Large intestine (tissue), 3 donors: ENCODE data around the gene YARS1. TPM values are rescaled to one million over a fixed set of nuclear protein-coding genes. Genes with fewer than 3 reads are reported as not detected.

Source experiments
- DNase-seq, 2 donors: peaks; one replicate each; pipeline versions ENCODE4 v3.0.0 to v3.0.0-alpha.2; 2013
- H3K27ac ChIP-seq: one replicate; pipeline ENCODE4 v1.5.1; 2013; ENCODE audit warnings: low read length
- H3K27me3 ChIP-seq: 2 replicates; pipeline ENCODE4 v1.6.1; 2013; ENCODE audit warnings: low read length; ENCODE audit not compliant: control insufficient read depth, insufficient read depth
- H3K36me3 ChIP-seq: 2 replicates; pipeline ENCODE4 v1.6.1; 2013; ENCODE audit warnings: low read length; ENCODE audit not compliant: control insufficient read depth, insufficient read depth
- H3K4me1 ChIP-seq: one replicate; pipeline ENCODE4 v1.6.1; 2013; ENCODE audit warnings: low read length; ENCODE audit not compliant: control insufficient read depth, insufficient read depth
- H3K4me3 ChIP-seq: one replicate; pipeline ENCODE4 v1.5.1; 2013; ENCODE audit warnings: low read length
- H3K9me3 ChIP-seq: one replicate; pipeline ENCODE4 v1.6.1; 2013; ENCODE audit warnings: mild to moderate bottlenecking, low read depth, low read length, moderate library complexity; ENCODE audit not compliant: control insufficient read depth
- WGBS: methylation state at CpG from one replicate; pipeline ENCODE4 v1.1.5; 2013; ENCODE audit warnings: low lambda C conversion rate; ENCODE audit not compliant: insufficient coverage; 5-methylcytosine and 5-hydroxymethylcytosine counted together
- polyA plus RNA-seq: library from polyadenylated mRNA; unstranded; fragments of 120-200 nt; gene quantifications from one replicate; pipeline ENCODE4 v1.2.1, GENCODE V29; 2013

YARS1 gene
- polyA plus RNA-seq, 1 donor = 59.9 TPM

DNA sequence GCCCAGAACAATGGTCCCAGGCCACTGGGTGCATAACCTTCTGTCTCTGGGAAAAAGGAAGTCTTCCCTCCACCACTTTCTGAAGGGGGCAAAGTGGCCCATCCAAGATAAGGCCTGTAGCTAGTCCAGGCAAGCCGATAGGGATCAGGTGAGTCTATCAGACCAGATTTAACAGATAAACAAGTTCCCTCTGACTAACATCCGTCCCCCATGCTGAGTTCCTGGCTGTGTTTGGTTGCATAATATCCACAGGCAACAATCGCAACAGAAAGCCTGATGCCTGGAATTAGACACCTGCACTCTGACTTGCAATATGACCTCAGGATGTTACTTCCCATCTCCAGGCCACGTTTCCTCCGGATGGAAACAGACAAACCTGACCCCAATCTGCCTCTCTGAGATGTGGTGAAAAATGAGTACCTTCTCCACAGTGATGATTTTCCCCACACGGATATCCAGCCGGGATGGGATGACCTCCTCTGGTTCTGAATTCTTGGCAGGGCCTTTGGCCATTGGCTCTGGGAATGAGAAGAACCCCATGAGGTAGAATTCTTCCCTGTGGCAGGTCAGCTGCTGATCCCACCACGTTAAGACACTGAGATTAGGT is 36.4 kb downstream of the YARS1 start:
- no peaks in the 10 kb centered on the region for H3K9me3 ChIP-seq
- DNase-seq = no peak
- H3K27me3 ChIP-seq = no peaks in the 10 kb centered on the region
- peaks cover 72% of the 10 kb centered on the region for H3K36me3 ChIP-seq
- no peaks in the 10 kb centered on the region for H3K4me1 ChIP-seq
- no CpG with 5 or more reads among the region's 8 CpGs for WGBS
- no peak overlapping the region for H3K27ac ChIP-seq
- no peak overlapping the region for H3K4me3 ChIP-seq

DNA sequence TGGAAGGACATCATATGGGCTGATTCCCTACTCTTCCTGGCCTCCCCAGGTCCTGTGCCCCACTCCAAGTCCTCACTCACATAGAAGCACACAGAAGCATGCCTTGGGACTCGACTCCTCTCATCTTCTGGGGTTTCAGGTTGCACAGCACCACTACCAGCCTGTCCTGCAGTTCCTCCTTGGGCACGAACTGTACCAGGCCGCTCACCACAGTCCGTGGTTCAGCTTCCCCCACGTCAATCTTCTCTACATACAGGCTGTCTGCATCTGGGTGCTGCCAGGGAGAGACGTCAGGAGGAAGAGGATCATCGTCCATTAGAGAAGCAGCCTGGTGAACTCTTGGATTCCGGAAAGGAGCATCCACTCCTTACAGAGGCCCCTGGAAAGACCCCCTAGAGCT is 37.2 kb downstream of the YARS1 start:
- H3K27ac ChIP-seq = no peak overlapping the region
- WGBS = no CpG with 5 or more reads among the region's 8 CpGs
- H3K4me1 ChIP-seq = no peaks in the 10 kb centered on the region
- no peaks in the 10 kb centered on the region for H3K27me3 ChIP-seq
- H3K9me3 ChIP-seq = no peaks in the 10 kb centered on the region
- no peak overlapping the region for H3K4me3 ChIP-seq
- H3K36me3 ChIP-seq = peaks cover 78% of the 10 kb centered on the region
- DNase-seq = no peak

DNA sequence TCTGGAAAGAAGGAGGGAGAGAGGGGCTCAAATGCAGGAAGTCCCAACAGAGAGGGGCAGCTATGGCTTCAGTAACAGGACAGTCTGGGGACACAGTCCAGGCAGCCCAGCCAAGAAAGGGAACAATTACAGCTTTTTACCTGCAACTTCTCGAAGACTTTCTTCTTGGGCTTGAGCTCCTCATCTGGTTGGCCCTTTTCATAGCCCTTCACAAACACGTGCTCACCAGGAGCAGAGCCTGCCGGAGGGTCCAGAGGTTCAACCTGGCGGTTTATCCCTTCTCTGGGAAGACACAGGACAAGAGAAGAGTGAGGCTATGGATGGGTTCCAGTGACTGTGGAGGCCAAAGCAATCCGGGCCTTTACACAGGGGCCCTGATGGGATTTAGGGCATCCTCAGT is 37.9 kb downstream of the YARS1 start:
- Histone ChIP-seq H3K27ac (no peak overlapping the region), H3K27me3 (no peaks in the 10 kb centered on the region), H3K36me3 (peaks cover 79% of the 10 kb centered on the region), H3K4me1 (no peaks in the 10 kb centered on the region), H3K4me3 (no peak overlapping the region), H3K9me3 (no peaks in the 10 kb centered on the region)
- no CpG with 5 or more reads among the region's 5 CpGs for WGBS
- DNase-seq = no peak

DNA sequence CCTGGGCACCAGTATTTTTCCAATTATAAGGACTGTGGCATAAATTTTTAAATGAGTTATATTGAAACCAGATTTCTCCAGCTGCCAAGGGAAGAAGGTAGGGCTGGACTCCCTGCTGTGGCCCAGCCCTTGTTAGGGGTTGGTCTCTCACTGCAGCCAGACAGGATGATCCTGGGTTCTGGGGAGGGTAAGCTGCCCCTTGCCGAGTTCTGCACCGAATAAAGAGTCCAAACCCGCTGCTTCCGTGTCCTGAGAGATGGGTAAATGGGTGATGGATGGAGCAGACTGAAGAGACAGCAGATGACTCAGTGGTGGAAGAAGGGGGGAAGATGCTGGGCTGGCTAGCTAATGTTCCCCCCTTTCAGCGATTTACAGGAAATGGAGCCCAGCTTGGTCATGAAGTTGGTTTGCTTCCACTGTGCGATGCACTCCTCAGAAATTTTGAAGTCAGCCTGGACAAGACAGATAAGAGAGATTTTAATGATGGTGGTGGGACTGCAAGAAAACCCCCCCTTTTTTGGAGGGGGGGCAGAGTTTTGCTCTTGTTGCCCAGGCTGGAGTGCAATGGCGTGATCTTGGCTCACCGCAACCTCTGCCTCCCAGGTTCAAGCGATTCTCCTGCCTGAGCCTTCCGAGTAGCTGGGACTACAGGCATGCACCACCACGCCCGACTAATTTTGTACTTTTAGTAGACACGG is 41.4 kb downstream of the YARS1 start:
- no peak for DNase-seq
- H3K4me1 ChIP-seq = no peaks in the 10 kb centered on the region
- H3K27me3 ChIP-seq = no peaks in the 10 kb centered on the region
- no peak overlapping the region for H3K27ac ChIP-seq
- no peak overlapping the region for H3K4me3 ChIP-seq
- H3K36me3 ChIP-seq = peaks cover 80% of the 10 kb centered on the region
- no CpG with 5 or more reads among the region's 13 CpGs for WGBS
- H3K9me3 ChIP-seq = no peaks in the 10 kb centered on the region

DNA sequence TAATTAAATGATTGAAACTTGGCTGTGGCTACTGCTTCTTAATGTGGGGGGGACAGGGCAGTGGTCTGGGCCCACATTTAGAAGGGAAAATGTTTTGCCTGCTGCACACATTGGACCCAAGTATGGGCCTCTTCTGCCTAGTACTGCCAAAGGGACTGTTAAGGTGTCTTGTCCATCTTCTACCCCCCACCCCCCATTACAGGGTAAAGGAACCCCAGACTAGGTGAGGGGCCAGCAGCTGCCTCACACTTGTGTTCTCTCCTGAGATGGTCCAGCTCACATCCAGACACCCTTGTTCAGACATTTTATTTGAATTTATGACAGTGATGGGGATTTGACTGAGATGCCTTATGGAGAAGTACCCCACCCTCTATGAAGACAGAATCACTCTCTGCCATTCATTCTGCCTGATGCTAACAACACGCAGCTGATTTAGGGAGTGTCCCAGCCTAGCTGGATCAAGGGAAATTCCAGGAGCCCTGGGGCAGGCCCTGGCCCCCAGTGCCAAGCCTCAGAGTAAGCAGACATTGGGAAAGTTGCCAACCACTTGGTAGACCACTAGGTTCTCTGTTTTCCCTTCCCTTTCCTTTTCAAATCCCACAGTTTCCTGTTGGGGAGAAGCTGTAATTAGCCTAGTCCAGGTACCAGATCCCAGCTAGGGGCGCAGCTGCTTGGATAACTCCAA is 42.1 kb downstream of the YARS1 start:
- Histone ChIP-seq H3K9me3 (no peaks in the 10 kb centered on the region), H3K36me3 (peaks cover 78% of the 10 kb centered on the region), H3K27me3 (no peaks in the 10 kb centered on the region), H3K27ac (no peak overlapping the region), H3K4me3 (no peak overlapping the region), H3K4me1 (no peaks in the 10 kb centered on the region)
- WGBS = no CpG with 5 or more reads among the region's 2 CpGs
- no peak for DNase-seq

DNA sequence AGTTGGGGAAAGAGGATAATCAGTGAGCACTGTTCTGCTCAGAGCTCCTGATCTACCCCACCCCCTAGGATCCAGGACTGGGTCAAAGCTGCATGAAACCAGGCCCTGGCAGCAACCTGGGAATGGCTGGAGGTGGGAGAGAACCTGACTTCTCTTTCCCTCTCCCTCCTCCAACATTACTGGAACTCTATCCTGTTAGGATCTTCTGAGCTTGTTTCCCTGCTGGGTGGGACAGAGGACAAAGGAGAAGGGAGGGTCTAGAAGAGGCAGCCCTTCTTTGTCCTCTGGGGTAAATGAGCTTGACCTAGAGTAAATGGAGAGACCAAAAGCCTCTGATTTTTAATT is 42.7 kb downstream of the YARS1 start:
- no peaks in the 10 kb centered on the region for H3K27me3 ChIP-seq
- H3K36me3 ChIP-seq = peaks cover 78% of the 10 kb centered on the region
- no peak overlapping the region for H3K4me3 ChIP-seq
- no peak overlapping the region for H3K27ac ChIP-seq
- DNase-seq = no peak
- H3K9me3 ChIP-seq = no peaks in the 10 kb centered on the region
- no peaks in the 10 kb centered on the region for H3K4me1 ChIP-seq

DNA sequence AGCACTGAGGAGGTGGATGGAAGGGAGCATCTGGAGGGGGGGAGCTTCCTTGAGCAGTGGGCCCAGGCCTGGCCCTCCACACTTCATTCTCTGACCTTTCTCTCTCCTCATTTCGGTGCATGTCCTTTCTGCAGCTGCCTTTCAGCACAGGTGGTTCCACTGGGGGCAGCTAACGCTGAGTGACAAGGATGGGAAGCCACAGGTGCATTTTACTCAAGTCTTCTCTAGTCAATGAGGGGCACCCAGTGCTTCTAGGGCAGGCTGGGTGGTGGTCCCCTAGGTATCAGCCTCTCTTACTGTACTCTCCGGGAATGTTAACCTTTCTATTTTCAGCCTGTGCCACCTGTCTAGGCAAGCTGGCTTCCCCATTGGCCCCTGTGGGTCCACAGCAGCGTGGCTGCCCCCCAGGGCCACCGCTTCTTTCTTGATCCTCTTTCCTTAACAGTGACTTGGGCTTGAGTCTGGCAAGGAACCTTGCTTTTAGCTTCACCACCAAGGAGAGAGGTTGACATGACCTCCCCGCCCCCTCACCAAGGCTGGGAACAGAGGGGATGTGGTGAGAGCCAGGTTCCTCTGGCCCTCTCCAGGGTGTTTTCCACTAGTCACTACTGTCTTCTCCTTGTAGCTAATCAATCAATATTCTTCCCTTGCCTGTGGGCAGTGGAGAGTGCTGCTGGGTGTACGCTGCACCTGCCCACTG is 43.2 kb downstream of the YARS1 start:
- H3K4me1 ChIP-seq = no peaks in the 10 kb centered on the region
- no peak overlapping the region for H3K27ac ChIP-seq
- H3K9me3 ChIP-seq = no peaks in the 10 kb centered on the region
- peaks cover 77% of the 10 kb centered on the region for H3K36me3 ChIP-seq
- DNase-seq = no peak
- no peaks in the 10 kb centered on the region for H3K27me3 ChIP-seq
- no CpG with 5 or more reads among the region's 7 CpGs for WGBS
- no peak overlapping the region for H3K4me3 ChIP-seq

DNA sequence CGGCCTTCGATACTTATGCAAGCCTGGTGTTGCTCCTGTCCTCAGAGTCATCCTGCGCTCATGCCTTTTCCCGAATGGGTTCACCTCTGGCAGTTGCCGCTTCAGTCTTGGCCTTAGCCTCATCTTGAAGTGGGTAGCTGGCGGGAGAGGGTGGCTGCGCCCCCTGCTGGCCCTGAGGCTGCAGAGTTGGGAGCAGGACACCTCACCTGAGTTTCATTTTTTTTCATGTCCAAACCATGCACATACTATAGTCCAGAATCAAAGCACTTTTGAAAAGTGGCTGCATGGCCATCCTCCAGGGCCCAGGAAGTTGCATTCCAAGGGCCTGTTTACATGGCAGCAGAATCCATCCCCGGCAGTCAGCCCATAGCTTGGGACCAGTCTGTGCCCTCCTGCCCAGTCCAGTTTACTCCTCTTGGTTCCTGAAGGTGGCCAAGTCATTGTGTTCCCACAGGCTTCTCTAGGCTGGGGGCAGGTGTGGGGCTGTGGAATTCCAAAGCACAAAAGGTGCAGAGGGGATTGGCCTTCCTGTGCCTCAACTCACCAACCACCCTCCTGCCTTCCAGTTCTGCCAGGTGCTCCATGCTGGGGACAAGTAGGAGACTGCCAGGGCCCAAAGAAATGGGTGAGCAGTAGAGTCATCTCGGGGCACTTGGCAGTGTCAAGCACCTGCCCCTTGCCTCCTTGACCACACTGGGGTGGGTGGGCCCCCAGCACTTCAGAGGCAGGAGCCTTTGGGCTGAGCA is 44.0 kb downstream of the YARS1 start:
- Histone ChIP-seq H3K27me3 (no peaks in the 10 kb centered on the region), H3K4me1 (no peaks in the 10 kb centered on the region), H3K27ac (no peak overlapping the region), H3K4me3 (no peak overlapping the region), H3K36me3 (peaks cover 77% of the 10 kb centered on the region), H3K9me3 (no peaks in the 10 kb centered on the region)
- peak; percentile 67 to 71 for DNase-seq
- WGBS = no CpG with 5 or more reads among the region's 9 CpGs

DNA sequence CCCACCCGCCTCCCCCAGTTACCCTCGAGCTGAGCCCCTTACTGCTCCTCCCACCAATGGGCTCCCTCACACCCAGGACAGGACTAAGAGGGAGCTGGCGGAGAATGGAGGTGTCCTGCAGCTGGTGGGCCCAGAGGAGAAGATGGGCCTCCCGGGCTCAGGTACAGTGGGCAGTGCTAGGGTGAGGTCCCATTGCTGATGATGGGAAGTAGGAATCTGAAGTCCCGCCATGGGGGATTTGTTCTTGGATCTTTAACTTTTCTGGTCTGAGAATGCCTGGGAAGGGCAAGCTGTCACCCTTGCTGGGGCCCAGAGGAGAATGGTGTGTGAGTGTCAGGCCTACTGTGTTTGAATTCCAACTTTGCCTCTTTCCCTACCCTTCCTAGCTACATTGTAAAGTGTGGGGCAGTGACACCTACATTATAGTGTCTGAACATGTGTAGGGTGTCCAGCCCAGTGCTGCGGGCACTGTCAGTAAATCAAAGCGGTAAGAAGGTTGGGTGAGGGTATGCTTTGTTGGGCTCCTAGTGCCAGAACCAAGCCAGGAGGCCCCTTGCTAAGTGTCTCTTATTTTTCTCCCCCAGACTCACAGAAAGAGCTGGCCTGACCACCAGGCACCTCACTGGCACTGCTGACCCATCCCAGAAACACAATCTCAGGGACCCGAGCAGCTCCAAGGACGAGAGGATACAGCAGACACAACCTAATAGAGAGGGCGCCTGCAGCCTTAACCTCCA is 44.7 kb downstream of the YARS1 start:
- no peak overlapping the region for H3K27ac ChIP-seq
- no CpG with 5 or more reads among the region's 10 CpGs for WGBS
- peaks cover 76% of the 10 kb centered on the region for H3K36me3 ChIP-seq

More for the DNA sequence above, 44.7 kb downstream of the YARS1 start:
- DNase-seq = no peak
- H3K27me3 ChIP-seq = no peaks in the 10 kb centered on the region
- peaks cover 2% of the 10 kb centered on the region for H3K4me1 ChIP-seq
- no peak overlapping the region for H3K4me3 ChIP-seq
- no peaks in the 10 kb centered on the region for H3K9me3 ChIP-seq
